GM12878 (cell line): ENCODE data around the gene FABP6. TPM values are rescaled to one million over a fixed set of nuclear protein-coding genes. Genes with fewer than 3 reads are reported as not detected.
A peak's percentile ranks its signal among the peaks of the same experiment; 100 is the strongest.

ENCODE experiments used
- ATAC-seq: fragments of 200-7000 bp; cut with Tn5 transposase; 3 replicates; pipeline ENCODE4 v1.9.1; 2020; ENCODE audit warnings: mild to moderate bottlenecking, moderate library complexity
- BruUV-seq: library from RNA; stranded (reverse); fragments of 400-500 nt; replicated peaks from 2 replicates; lab custom pipeline; 2021; lab: Mats Ljungman, UMichigan
- CTCF ChIA-PET: fragments of 300-600 bp; sonication (Branson Sonifier 250); formaldehyde crosslinking; extraction: SDS; loops from one replicate; lab custom pipeline; 2021; ENCODE audit warnings: inconsistent platforms; lab: Yijun Ruan, JAX
- POLR2A ChIA-PET: fragments of 350-600 bp; formaldehyde crosslinking; extraction: SDS; loops from one replicate; lab custom pipeline; 2021; ENCODE audit warnings: inconsistent platforms; lab: Charles Lee
- RAD21 ChIA-PET: fragments of 300-600 bp; sonication (Branson Sonifier 250); formaldehyde crosslinking; loops from one replicate; lab custom pipeline; 2023; ENCODE audit warnings: antibody characterized with exemption; ENCODE audit not compliant: unreplicated experiment; lab: Charles Lee
- SMC1A ChIA-PET: fragments of 300-600 bp; sonication (Branson Sonifier 250); formaldehyde crosslinking; loops from one replicate; lab custom pipeline; 2023; ENCODE audit not compliant: unreplicated experiment, uncharacterized antibody; lab: Charles Lee
- DNase-seq: peaks from one replicate; pipeline ENCODE4 v3.0.0-alpha.2; 2011; ENCODE audit warnings: low read depth, low spot score
- FAIRE-seq: peaks from 3 replicates; lab custom pipeline; 2011; peaks lifted over from hg19 to GRCh38; lab: Jason Lieb, UNC
- H2AFZ ChIP-seq: 2 replicates; pipeline ENCODE4 v1.6.0; 2011; ENCODE audit warnings: low read depth, low read length, control low read depth; ENCODE audit not compliant: control insufficient read depth
- H3K27ac ChIP-seq: 2 replicates; pipeline ENCODE4 v1.5.1; 2011; ENCODE audit warnings: control low read depth; ENCODE audit not compliant: control insufficient read depth, insufficient read depth
- H3K27me3 ChIP-seq, 2 experiments: replicated peaks in 1 of 2; 2 replicates each; pipeline versions ENCODE4 v1.6.0 to v1.6.1; 2011; ENCODE audit warnings: low read length in 1 of 2; ENCODE audit not compliant: control insufficient read depth in 2 of 2, insufficient read depth in 2 of 2
- H3K36me3 ChIP-seq, 2 experiments: 2 replicates each; pipeline ENCODE4 v1.5.1; 2011; ENCODE audit warnings: low read length in 1 of 2; ENCODE audit not compliant: control insufficient read depth in 2 of 2, insufficient read depth in 2 of 2
- H3K4me1 ChIP-seq: 2 replicates; pipeline ENCODE4 v1.6.1; 2011; ENCODE audit warnings: mild to moderate bottlenecking, low read length, moderate library complexity, mixed read lengths; ENCODE audit not compliant: control insufficient read depth, insufficient read depth
- H3K4me2 ChIP-seq: 2 replicates; pipeline ENCODE4 v1.6.0; 2011; ENCODE audit warnings: control low read depth; ENCODE audit not compliant: control insufficient read depth, insufficient read depth
- H3K4me3 ChIP-seq: fragments of 200-600 bp; sonication (generic); 2 replicates; pipeline ENCODE4 v1.5.1; 2016
- H3K79me2 ChIP-seq: 2 replicates; pipeline ENCODE4 v1.6.0; 2011; ENCODE audit warnings: low read length; ENCODE audit not compliant: control insufficient read depth, insufficient read depth
- H3K9ac ChIP-seq: 2 replicates; pipeline ENCODE4 v1.8.0; 2011; ENCODE audit warnings: low read length, control low read depth, mixed read lengths; ENCODE audit not compliant: control insufficient read depth, insufficient read depth
- H3K9me3 ChIP-seq: replicated peaks from 3 replicates; pipeline ENCODE4 v1.5.1; 2011; ENCODE audit warnings: mild to moderate bottlenecking, low read length; ENCODE audit not compliant: control insufficient read depth, insufficient read depth
- H4K20me1 ChIP-seq: 2 replicates; pipeline ENCODE4 v1.6.0; 2011; ENCODE audit not compliant: control insufficient read depth, insufficient read depth
- DPF2 ChIP-seq: fragments of 450-650 bp; IDR thresholded peaks from 2 replicates; pipeline ENCODE4 v1.6.1; 2017; ENCODE audit warnings: mild to moderate bottlenecking
- MTA2 ChIP-seq: fragments of 450-650 bp; IDR thresholded peaks from 2 replicates; pipeline ENCODE4 v1.6.1; 2016; ENCODE audit warnings: low read depth, mild to moderate bottlenecking, moderate library complexity
- RCOR1 ChIP-seq: conservative IDR thresholded peaks from 2 replicates; pipeline ENCODE4 v1.6.1; 2012; ENCODE audit warnings: low read depth, low read length, improper control_type of control experiment
- RUNX3 ChIP-seq: IDR thresholded peaks from 2 replicates; pipeline ENCODE4 v1.6.1; 2012; ENCODE audit warnings: low read length, inconsistent platforms
- SKIL ChIP-seq: fragments of 450-650 bp; IDR thresholded peaks from 2 replicates; pipeline ENCODE4 v1.6.1; 2017; ENCODE audit warnings: mild to moderate bottlenecking, low read depth, inconsistent platforms; ENCODE audit not compliant: poor library complexity, severe bottlenecking
- SP1 ChIP-seq: IDR thresholded peaks from one replicate; pipeline ENCODE4 v1.6.1; 2011; ENCODE audit warnings: low read depth, low read length
- YBX1 ChIP-seq: fragments of 450-650 bp; IDR thresholded peaks from 2 replicates; pipeline ENCODE4 v1.6.1; 2016; ENCODE audit warnings: antibody characterized with exemption
- WGBS: methylation state at CpG from one replicate; pipeline ENCODE4 v1.1.6; 2016; ENCODE audit warnings: low lambda C conversion rate; ENCODE audit not compliant: insufficient replicate concordance, insufficient coverage; ENCODE audit errors: missing lambda C conversion rate; 5-methylcytosine and 5-hydroxymethylcytosine counted together
- in situ Hi-C: fragments of 300-500 bp; cut with MboI; formaldehyde crosslinking; loops from 9 replicates; pipeline ENCODE4 v1.14.3; 2018; ENCODE audit warnings: mixed read lengths
- intact Hi-C: fragments of 100-400 bp; cut with micrococcal nuclease; formaldehyde crosslinking; loops from one replicate; pipeline ENCODE4 v1.14.2; 2022; ENCODE audit not compliant: unreplicated experiment
- polyA plus RNA-seq, 11 experiments: library from polyadenylated mRNA; depleted of rRNA in 4 of 11; unstranded in 6 of 11; stranded (reverse) in 5 of 11; fragments of >200 nt; fragmentation: Nextera tagmentation in 4 of 11; fragmentation: Illumina TruSeq in 1 of 11; extraction: Ambion mirVana in 4 of 11; extraction: Trizol in 1 of 11; gene quantifications; 1 replicate in 1 of 11; 2 replicates in 10 of 11; pipeline versions ENCODE4 v1.2.1 to v1.2.3, GENCODE V29; 2011 to 2016; ENCODE audit warnings: inconsistent platforms in 2 of 11, missing spikeins in 2 of 11, low read depth in 1 of 11
- total RNA-seq, 4 experiments: library from RNA; depleted of rRNA in 3 of 4; stranded (reverse); fragments of >200 nt in 3 of 4; fragmentation: Illumina TruSeq in 1 of 4; extraction: Trizol in 1 of 4; gene quantifications; 2 replicates each; pipeline versions ENCODE4 v1.2.1 to v1.2.3, GENCODE V29; 2013 to 2021

Gene FABP6
- total and polyA plus RNA-seq, 10 of the 15 experiments (the other 5 are each of a cell fraction or from before 2014, with no cell fraction given) = 0.66 to 8.1 (median 2.4) TPM

GRCh38 chr5:160237571-160238093 is 8.3 kb downstream of the FABP6 start (continued):
- TF ChIP-seq SKIL (no peak), YBX1 (no peak), SP1 (no peak), DPF2 (no peak), RCOR1 (no peak), RUNX3 (no peak)

GRCh38 chr5:160240350-160240749 is 11.0 kb downstream of the FABP6 start:
- no TSS peak for BruUV-seq
- Histone ChIP-seq H3K36me3 (no peaks in the 10 kb centered on the region), H4K20me1 (no peaks in the 10 kb centered on the region), H3K9me3 (no peaks in the 10 kb centered on the region), H3K9ac (no peak overlapping the region), H2AFZ (no peak overlapping the region), H3K4me2 (no peak overlapping the region), H3K27ac (no peak overlapping the region), H3K79me2 (no peaks in the 10 kb centered on the region), H3K4me3 (no peak overlapping the region), H3K27me3 (no peaks in the 10 kb centered on the region), H3K4me1 (peaks cover 5% of the 10 kb centered on the region)
- ChIA-PET POLR2A (interaction anchor here (1.0 kb wide), 1 partner anchor 14 kb away, joined by 3 read pairs; no protein-coding TSS in a partner anchor), CTCF (interaction anchor here (0.9 to 6.3 kb wide), 3 partner anchors 9 to 218 kb away, joined by 3 to 37 read pairs (median 5); no protein-coding TSS in a partner anchor), SMC1A (interaction anchor here (0.8 to 1.5 kb wide), 3 partner anchors 8 to 160 kb away, joined by 3 read pairs; no protein-coding TSS in a partner anchor), RAD21 (interaction anchor here (0.5 to 1.1 kb wide), 4 partner anchors 8 to 218 kb away, joined by 3 to 5 read pairs (median 3); no protein-coding TSS in a partner anchor)
- no peak for TF ChIP-seq DPF2
- TF ChIP-seq MTA2 = 0 out of 2 replicates have a peak, but pooled peaks have one; percentile 24
- ATAC-seq = no peak
- no peak for DNase-seq
- no peak for FAIRE-seq
- 2% methylated on average over 3 of the region's 3 CpGs for WGBS
- intact Hi-C loops (no loop called here), in situ Hi-C loops (no loop called here)
